LoVo (cell line): Measurements from ENCODE around the gene ZBTB8B.

Source experiments
- DNase-seq: peaks from one replicate; pipeline ENCODE4 v3.0.0-alpha.2; 2016; ENCODE audit warnings: low spot score

The ZBTB8B gene

DNA sequence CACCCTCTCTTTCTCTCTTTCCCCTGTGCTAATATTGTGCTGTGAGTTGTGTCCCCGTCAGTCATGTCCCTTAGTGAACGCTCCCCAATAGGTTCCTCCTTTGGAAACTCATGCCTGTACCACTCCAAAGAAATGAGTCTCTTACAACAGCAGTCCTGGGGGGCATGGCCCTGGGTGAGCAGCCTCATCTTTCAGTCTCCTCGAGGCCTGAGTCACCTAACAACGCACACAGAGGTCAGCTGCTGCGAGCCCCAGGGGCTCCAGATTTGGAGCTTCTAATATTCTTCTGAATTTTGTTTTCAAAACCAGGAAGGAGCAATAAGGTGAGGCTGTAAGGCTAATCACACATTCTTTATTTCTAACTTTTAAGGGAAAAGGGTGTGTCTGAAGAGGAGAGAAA, 43.9 kb downstream of the ZBTB8B start:
- no peak for DNase-seq

DNA sequence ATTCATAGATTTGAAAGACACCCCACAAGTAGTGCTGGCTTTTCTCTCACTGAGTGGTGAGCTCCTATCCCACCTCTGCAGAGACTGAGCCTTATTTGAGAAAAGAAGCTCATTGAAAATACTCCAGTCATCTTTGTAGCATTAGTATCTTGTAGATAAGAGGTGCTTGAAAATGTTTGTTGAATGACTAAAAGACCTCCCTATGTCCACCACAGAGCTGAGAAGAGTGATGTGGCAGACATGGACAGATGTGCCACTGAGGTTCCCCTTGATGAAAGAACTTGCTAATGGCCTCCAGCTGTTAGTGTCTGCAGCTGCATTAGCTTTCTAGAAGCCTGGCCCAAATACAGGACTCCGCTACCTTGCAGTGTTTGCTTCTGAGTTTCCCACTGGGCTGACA, 45.1 kb downstream of the ZBTB8B start:
- DNase-seq, result no peak
